GM13976 (cell line): ENCODE results near the gene TMEM108.

Experiments
- DNase-seq: peaks from one replicate; pipeline ENCODE4 v3.0.0; 2012; ENCODE audit warnings: low spot score
- in situ Hi-C: fragments of 300-500 bp; cut with MboI; formaldehyde crosslinking; loops from one replicate; pipeline ENCODE4 v1.12.0; 2022; ENCODE audit warnings: low sequenced_read_pairs, mixed read lengths, inconsistent platforms; ENCODE audit not compliant: unreplicated experiment
- TF ChIP-seq, protein P1 (sequence below): IDR thresholded peaks from 2 replicates; pipeline ENCODE4 v1.5.1; 2012; ENCODE audit warnings: borderline replicate concordance, mild to moderate bottlenecking; ENCODE audit not compliant: insufficient read depth; ENCODE audit errors: extremely low read depth, missing control alignments, control extremely low read depth

TMEM108 gene

DNA sequence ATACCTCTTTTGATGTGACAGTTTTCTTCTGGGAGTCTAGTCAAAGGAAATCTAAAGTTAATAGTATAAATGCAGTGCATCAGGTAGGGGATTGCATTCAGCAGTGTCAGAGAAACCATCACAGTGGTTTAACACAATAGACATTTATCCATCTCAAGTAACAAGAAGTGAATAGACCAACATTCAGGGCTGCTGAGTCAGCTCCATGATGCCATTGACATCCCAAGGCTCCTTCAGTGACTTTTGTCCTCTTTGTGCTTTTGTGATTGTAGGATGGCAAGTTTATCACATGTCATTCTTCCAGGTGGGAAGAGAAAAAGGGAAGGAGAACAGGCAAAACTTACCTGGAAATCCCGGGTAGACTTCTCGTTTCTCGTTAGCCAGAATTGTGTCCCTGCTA is 158.3 kb downstream of the TMEM108 start:
- DNase-seq: no peak
- in situ Hi-C loops: no loop called here
- TF ChIP-seq, protein P1, sequence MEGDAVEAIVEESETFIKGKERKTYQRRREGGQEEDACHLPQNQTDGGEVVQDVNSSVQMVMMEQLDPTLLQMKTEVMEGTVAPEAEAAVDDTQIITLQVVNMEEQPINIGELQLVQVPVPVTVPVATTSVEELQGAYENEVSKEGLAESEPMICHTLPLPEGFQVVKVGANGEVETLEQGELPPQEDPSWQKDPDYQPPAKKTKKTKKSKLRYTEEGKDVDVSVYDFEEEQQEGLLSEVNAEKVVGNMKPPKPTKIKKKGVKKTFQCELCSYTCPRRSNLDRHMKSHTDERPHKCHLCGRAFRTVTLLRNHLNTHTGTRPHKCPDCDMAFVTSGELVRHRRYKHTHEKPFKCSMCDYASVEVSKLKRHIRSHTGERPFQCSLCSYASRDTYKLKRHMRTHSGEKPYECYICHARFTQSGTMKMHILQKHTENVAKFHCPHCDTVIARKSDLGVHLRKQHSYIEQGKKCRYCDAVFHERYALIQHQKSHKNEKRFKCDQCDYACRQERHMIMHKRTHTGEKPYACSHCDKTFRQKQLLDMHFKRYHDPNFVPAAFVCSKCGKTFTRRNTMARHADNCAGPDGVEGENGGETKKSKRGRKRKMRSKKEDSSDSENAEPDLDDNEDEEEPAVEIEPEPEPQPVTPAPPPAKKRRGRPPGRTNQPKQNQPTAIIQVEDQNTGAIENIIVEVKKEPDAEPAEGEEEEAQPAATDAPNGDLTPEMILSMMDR: no peak

DNA sequence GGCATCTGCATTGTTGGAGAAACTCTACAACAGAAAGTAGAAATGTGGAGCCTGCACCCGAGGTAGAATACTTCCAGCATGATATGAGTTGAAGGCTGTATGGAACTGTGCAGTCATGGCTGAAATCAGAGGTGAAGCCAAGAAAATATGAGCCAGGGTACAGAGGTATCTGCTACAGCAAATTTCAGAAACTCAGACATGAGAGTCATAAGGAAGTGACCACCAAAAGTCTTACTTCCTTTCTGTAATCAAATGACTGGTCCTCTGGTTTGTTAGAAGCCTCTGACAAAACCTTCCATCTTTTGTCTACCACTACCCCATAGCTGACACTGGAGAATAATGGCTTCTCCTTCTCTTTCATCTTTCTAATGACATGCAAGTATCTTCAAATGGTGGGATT is 159.4 kb downstream of the TMEM108 start:
- in situ Hi-C loops: no loop called here
- TF ChIP-seq, protein P1: no peak
- DNase-seq: no peak

DNA sequence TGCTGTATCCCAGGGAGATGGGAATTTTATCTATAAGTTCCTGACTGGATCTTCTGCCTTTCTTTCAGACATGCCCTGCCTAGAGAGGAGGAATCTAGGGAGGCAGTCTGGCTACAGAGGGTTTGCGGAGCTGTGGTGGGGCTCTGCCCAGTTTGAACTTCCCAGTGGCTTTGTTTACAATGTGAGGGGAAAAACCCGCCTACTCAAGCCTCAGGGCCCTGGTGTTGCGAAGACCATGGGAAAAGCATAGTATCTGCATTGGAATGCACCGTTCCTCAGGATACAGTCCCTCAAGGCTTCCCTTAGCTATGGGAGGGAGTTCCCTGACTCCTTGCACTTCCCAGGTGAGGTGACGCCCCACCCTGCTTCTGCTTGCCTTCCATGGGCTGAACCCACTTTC is 168.7 kb downstream of the TMEM108 start:
- TF ChIP-seq, protein P1: no peak
- DNase-seq: no peak
- in situ Hi-C loops: no loop called here

DNA sequence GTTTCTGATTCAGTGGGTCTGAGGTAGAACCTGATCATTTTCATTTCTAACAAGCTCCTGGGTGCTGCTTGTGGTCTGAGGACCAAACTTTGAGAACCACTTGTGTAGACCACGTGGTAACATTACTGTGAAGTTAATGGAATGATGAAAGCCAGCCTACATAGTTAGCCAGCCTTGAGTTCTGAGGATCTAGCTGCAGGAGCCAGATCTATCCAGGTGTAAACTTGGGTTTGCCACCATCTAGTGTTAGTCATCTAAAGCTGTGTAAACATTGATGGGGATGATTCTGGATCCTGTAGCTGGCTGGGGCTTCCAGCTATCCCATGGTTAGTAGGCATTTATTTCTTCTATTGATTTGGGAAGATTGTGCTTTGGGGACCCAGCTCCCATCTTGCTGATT is 170.0 kb downstream of the TMEM108 start:
- TF ChIP-seq, protein P1: no peak
- no peak for DNase-seq
- in situ Hi-C loops: no loop called here

DNA sequence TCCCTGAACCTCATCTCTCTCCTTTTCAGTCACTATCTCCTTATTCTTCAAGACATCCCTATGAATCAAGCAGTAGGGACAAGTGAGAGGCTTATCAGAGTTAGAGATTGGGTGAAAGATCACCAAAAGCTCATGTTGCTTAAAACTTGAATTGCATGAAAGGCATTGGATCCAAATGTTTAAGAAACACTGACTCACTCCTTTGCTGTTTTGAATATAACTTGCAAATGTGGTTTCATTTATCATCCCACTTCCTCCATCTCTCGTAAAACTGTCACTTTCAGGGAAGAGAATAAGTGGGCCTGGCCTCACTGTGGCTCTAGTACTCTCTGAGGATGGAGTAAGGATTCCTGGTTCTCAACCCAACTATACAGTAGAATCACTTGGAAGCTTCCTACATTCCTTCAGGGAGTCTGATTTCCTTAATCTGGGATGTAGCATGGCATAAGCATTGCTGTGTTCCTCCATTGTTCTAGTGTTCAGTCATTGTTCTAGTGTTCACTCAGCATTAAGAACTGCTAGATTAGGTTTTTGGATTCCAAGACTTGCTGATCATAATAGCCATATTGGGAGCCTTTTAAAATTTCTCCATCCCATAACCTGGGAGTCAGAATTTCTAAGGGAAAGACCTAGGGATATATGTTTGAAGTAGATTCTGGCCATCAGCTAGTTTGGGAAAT is 171.8 kb downstream of the TMEM108 start:
- in situ Hi-C loops: no loop called here
- TF ChIP-seq, protein P1: no peak
- no peak for DNase-seq

DNA sequence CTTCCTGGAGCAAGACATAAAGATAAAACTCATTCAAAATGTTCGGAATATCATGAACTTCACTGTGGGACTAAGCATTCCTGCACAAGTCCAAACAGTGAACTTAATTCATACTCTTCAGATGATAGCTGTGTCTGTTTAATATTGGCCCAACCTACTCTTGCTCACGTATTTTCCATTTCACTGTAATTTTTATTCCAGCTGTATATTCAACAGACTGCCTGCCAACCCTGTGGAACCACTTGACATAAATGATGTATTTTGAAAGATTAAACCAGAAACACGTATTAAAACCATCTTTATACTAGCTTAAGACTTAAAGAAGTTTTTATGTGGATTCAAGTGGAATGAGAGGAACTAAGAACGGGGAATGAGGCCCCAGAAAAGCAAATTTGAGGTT is 172.5 kb downstream of the TMEM108 start:
- TF ChIP-seq, protein P1: no peak
- in situ Hi-C loops: no loop called here
- DNase-seq: no peak
